ENCODE results near the gene ZNF320. TPM values are rescaled to one million over a fixed set of nuclear protein-coding genes. Genes with fewer than 3 reads are reported as not detected.
"Not testable (repeated sequence)": the region's sequence is repeated elsewhere in the genome, so short reads cannot be mapped to it uniquely, and the experiment has no call there.

The ZNF320 gene
- 10 to 100 TPM; 14.1 to 15.6 TPM for total RNA-seq
- 1 to 10 TPM in 1 of 2 donors, not detected in 1; 2.8 TPM for polyA plus RNA-seq

DNA sequence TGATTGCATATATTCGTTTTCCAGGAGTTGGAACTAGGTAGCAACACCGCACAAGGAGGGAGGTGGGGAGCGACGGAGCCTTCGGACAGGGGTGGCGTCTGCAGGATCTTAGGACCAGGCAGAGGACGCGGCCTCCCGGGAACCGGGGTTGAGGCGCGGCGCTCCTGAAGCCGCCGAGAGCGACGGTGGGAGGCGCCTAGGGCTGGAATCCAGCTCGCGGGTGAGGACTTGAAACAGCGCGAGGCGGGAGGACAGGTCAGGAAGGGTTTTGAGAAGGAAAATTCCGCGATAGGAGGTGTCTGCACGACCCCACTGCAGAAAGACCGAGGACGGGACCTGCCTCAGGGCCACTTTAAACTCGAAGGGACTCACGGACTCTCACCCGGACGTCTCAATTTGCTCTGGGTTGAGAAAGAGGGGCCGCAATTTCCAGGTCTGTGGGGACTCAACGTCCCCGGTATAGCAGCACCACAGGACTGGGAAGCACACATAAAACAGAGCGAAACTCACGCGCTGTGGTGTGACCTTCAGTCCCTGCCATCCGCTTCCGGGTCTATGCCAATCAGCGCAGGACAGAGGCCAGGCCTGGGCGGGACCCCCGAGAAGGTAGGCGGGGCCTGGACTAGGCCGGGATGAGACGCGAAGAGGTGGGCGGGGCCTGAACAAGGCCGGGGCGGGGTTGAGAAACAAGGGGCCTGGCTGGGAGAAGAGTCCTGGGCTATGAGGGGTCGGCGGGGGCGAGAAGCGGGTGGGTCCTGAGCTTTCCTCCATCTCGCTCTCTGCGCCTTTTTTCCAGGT, at the start of gene ZNF320:
Gene ZNF320 (minus strand): TSS at position 498 of the 798 bp plus-strand sequence. CDS start 7,380 bp downstream, outside the sequence.
- Histone ChIP-seq H3K27me3 (ENCODE audit: insufficient read depth, low read length) (no peaks in the 10 kb centered on the region), H3K4me3 (ENCODE audit: low read length in 2 of 2) (peak within 1 kb of the TSS; percentile 77 to 95), H3K4me1 (ENCODE audit: insufficient read depth, low read length) (peaks cover 14% of the 10 kb centered on the region), H3K9me3 (ENCODE audit: control insufficient read depth in 1 of 2, low read length in 2 of 2) (no peaks in the 10 kb centered on the region), H3K36me3 (ENCODE audit: insufficient read depth, low read length) (no peaks in the 10 kb centered on the region), H3K27ac (ENCODE audit: low read depth, low read length) (peak within 1 kb of the TSS; percentile 69)
- intact Hi-C loops (cut with micrococcal nuclease) = loop anchor here (1.0 to 2.0 kb wide), 4 partner anchors 25 to 65 kb away; partner anchors contain the start of genes ZNF468, ZNF816 and ZNF888
- Mint-ChIP-seq H3K4me3 (peak within 1 kb of the TSS; percentile 90 to 96 (median 94)), H3K36me3 (peaks cover 18 to 21% of the 10 kb centered on the region in 2 donors), H3K4me1 (peaks cover 3 to 24% (median 22%) of the 10 kb centered on the region in 4 donors), H3K27me3 (no peaks in the 10 kb centered on the region), H3K9me3 (peaks cover 0 to 24% (median 7%) of the 10 kb centered on the region in 8 donors), H3K27ac (peak within 1 kb of the TSS; percentile 83 to 97 (median 94))
- ChIA-PET POLR2A (ENCODE audit: partially characterized antibody) (interaction anchor here (0.6 to 1.2 kb wide), 2 partner anchors 40 to 65 kb away, joined by 3 read pairs; partner anchors contain the start of genes ZNF468 and ZNF816), CTCF (ENCODE audit: partially characterized antibody) (interaction anchor here (0.9 to 1.0 kb wide), 2 partner anchors 62 to 76 kb away, joined by 3 read pairs; partner anchors contain the start of gene ZNF28)
- peak; percentile 88 to 92 (median 89) for DNase-seq

DNA sequence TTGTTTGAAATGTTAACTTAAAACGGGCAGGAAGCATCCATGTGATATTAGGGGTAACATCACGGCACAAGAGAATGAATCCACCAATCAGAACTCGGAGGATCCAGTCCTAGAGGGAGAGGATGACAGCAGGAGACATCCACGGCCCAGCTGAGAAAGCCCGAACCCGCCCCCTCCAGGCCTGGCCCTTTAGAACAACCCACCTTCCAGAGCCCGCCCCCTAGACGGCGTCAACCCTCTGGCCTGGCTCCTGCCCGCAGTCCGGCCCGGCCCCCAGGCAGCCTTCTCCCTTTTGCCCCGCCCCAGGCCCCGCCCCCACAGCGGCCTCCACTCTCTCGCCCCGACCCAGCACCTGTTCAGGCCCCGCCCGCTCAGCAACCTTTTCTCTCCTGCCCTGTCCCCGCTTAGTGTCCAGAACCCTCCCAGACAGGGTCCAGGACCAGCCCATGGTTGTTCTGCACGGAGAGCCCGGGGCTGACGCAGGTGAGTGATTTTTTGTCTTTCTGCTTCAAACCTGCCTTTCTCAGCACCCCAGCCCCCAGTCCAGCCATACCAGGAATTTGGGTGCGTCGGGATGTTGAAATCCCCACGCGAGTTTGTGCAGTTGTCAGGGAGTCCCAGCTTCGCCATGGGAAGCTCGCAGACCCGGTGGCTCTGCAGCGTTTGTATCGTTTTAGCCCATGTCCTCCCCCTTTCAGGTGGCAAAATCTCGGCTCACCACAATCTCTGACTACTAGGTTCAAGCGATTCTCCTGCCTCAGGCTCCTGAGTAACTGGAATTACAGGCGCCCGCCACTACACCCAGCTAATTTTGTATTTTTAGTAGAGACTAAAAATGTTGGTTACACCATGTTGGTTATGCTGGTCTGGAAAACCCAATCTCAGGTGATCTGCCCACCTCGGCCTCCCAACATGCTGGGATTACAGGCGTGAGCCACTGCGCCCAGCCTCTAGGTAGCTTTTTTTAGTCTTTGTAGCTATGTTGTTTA, 49.2 kb upstream of the ZNF320 start:
- intact Hi-C loops (cut with micrococcal nuclease) = no loop called here
- H3K27ac ChIP-seq (ENCODE audit: low read depth, low read length) = no peak overlapping the region
- H3K36me3 ChIP-seq (ENCODE audit: insufficient read depth, low read length) = peaks cover 10% of the 10 kb centered on the region
- Mint-ChIP-seq H3K36me3 (peaks cover 24 to 39% of the 10 kb centered on the region in 2 donors), H3K4me3 (no peak overlapping the region), H3K4me1 (peaks cover 3 to 13% (median 8%) of the 10 kb centered on the region in 4 donors), H3K9me3 (peaks cover 0 to 60% (median 56%) of the 10 kb centered on the region in 8 donors), H3K27ac (no peak overlapping the region), H3K27me3 (no peaks in the 10 kb centered on the region)
- no peak for DNase-seq
- no peak overlapping the region for H3K4me3 ChIP-seq (ENCODE audit: low read length in 2 of 2)
- ChIA-PET POLR2A (ENCODE audit: partially characterized antibody) (interaction anchor here (1.7 kb wide), 1 partner anchor 15 kb away, joined by 4 read pairs; no protein-coding TSS in a partner anchor), CTCF (ENCODE audit: partially characterized antibody) (no interaction called here)
- no peaks in the 10 kb centered on the region for H3K27me3 ChIP-seq (ENCODE audit: insufficient read depth, low read length)
- peaks cover 10 to 41% of the 10 kb centered on the region in 2 donors for H3K9me3 ChIP-seq (ENCODE audit: control insufficient read depth in 1 of 2, low read length in 2 of 2)
- H3K4me1 ChIP-seq (ENCODE audit: insufficient read depth, low read length) = peaks cover 5% of the 10 kb centered on the region

DNA sequence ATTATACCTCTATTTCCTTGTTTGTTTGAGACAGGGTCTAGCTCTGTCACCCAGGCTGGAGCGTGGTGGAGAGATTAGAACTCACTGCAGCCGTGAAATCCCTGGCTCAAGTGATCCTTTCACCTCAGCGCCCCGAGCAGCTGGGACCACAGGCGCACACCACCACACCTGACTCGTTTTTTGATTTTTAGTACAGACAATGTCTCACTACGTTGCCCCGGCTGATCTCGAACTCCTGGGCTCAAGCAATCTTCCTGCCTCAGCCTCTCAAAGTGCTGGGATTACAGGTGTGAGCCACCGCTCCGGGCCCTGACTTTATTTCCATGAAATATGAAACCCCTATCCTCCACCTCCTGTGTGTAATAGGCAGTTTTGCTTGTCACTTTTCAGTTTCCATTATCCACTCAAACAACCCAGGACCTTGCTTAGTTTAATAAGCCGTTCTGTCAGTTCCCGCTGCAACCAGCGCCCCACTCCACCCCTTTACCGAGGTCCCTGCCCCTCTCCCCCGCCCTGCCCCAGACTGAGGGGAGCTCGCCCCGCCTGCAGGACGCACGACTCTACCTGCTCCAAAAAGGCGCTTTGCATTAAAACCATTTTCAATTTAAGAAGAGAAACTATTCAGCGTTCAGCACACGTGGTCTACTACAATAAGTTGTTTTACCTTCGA, 48.4 kb upstream of the ZNF320 start:
- Histone ChIP-seq H3K36me3 (ENCODE audit: insufficient read depth, low read length) (peaks cover 2% of the 10 kb centered on the region), H3K9me3 (ENCODE audit: control insufficient read depth in 1 of 2, low read length in 2 of 2) (peaks cover 10 to 33% of the 10 kb centered on the region in 2 donors), H3K27ac (ENCODE audit: low read depth, low read length) (no peak overlapping the region), H3K27me3 (ENCODE audit: insufficient read depth, low read length) (no peaks in the 10 kb centered on the region), H3K4me1 (ENCODE audit: insufficient read depth, low read length) (peaks cover 13% of the 10 kb centered on the region), H3K4me3 (ENCODE audit: low read length in 2 of 2) (no peak overlapping the region)
- H3K4me1 Mint-ChIP-seq = peaks cover 7 to 21% (median 16%) of the 10 kb centered on the region in 4 donors
- intact Hi-C loops (cut with micrococcal nuclease) = no loop called here
- no peak for DNase-seq
- peaks cover 0 to 56% (median 48%) of the 10 kb centered on the region in 8 donors for H3K9me3 Mint-ChIP-seq
- H3K27me3 Mint-ChIP-seq = no peaks in the 10 kb centered on the region
- peaks cover 15 to 35% of the 10 kb centered on the region in 2 donors for H3K36me3 Mint-ChIP-seq
- ChIA-PET POLR2A (ENCODE audit: partially characterized antibody) (interaction anchor here (1.7 kb wide), 1 partner anchor 15 kb away, joined by 4 read pairs; no protein-coding TSS in a partner anchor), CTCF (ENCODE audit: partially characterized antibody) (no interaction called here)
- H3K27ac Mint-ChIP-seq = no peak overlapping the region
- H3K4me3 Mint-ChIP-seq = no peak overlapping the region

DNA sequence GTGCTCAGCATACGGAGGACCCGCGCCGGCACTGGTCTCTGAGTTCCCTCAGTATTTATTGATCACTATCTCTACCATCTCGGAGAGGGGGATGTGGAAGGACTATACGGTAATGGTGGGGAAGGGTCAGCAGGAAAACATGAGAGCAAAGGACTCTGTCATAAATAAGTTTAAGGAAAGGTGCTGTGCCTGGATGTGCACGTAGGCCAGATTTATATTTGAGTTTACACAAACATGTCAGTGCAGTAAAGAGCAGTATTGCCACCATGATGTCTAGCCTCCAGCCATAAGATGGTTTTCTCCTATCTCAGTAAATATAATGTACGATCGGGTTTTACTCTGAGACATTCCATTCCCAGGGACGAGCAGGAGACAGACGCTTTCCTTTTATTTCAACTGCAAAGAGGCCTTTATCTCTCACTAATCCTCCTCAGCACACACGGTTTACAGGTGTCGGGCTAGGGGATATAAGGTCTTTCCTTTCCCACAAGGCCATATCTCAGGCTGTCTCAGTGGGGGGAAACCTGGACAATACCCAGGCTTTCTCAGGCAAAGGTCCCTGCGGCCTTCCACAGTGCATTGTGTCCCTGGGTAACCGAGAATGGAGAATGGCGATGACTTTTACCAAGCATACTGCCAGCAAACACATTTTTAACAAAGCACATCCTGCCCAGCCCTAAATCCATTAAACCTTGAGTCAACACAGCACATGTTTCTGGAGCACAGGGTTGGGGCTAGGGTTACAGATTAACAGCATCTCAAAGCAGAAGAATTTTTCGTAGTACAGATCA, 47.5 kb upstream of the ZNF320 start:
- H3K9me3 Mint-ChIP-seq = peaks cover 0 to 50% (median 39%) of the 10 kb centered on the region in 8 donors

DNA sequence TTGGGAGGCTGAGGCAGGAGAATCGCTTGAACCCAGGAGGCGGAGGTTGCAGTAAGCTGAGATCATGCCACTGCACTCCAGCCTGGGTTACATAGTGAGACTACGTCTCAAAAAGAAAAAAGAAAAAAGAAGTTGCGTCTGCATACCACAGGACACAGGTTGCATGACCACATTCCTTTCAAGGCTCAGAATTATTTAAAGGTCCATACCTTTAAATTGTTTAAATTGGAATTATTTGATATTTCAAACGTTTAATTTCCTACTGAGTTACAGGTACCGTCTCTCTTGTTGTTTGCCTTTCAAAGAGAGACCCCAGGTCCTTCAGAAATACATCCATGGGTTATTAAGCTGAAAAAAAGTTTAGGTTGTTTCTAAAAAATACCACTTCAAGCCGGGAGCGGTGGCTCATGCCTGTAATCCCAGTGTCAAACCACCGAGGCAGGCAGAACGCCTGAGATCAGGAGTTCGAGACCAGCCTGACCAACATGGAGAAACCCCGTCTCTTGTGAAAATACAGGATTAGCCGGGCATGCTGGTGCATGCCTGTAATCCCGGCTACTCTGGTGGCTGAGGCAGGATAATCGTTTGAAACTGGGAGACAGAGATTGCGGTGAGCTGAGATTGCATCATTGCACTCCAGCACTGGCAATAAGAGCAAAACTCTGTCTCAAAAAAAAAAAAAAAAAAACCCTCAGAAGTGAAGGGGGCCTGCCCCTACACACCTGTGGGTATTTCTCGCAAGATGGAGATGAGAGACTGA, 46.6 kb upstream of the ZNF320 start:
- no peak overlapping the region for H3K4me3 ChIP-seq (ENCODE audit: low read length in 2 of 2)
- CTCF ChIA-PET (ENCODE audit: partially characterized antibody) = no interaction called here
- no peak for DNase-seq
- H3K27me3 Mint-ChIP-seq = no peaks in the 10 kb centered on the region
- peaks cover 17% of the 10 kb centered on the region for H3K4me1 ChIP-seq (ENCODE audit: insufficient read depth, low read length)
- H3K9me3 ChIP-seq (ENCODE audit: control insufficient read depth in 1 of 2, low read length in 2 of 2) = peaks cover 0 to 20% of the 10 kb centered on the region in 2 donors
- peaks cover 0 to 47% (median 32%) of the 10 kb centered on the region in 8 donors for H3K9me3 Mint-ChIP-seq
- H3K36me3 ChIP-seq (ENCODE audit: insufficient read depth, low read length) = no peaks in the 10 kb centered on the region
- intact Hi-C loops (cut with micrococcal nuclease) = loop anchor here (2.0 to 5.0 kb wide), 4 partner anchors 21 to 417 kb away; partner anchors contain the start of genes ZNF468, ZNF808 and ZNF888
- no peak overlapping the region for H3K27ac ChIP-seq (ENCODE audit: low read depth, low read length)
- peak overlapping the region in 2 of 8 donors; percentile 13 to 91 for H3K4me3 Mint-ChIP-seq
- H3K4me1 Mint-ChIP-seq = peaks cover 7 to 25% (median 17%) of the 10 kb centered on the region in 4 donors
- peak overlapping the region in 1 of 7 donors; percentile 38 for H3K27ac Mint-ChIP-seq
- POLR2A ChIA-PET (ENCODE audit: partially characterized antibody) = interaction anchor here (0.6 kb wide), 1 partner anchor 49 kb away, joined by 3 read pairs; no protein-coding TSS in a partner anchor
- H3K36me3 Mint-ChIP-seq = peaks cover 0 to 20% of the 10 kb centered on the region in 2 donors
- H3K27me3 ChIP-seq (ENCODE audit: insufficient read depth, low read length) = no peaks in the 10 kb centered on the region

More for the DNA sequence above, 47.5 kb upstream of the ZNF320 start:
- H3K27me3 ChIP-seq (ENCODE audit: insufficient read depth, low read length); CTCF ChIA-PET (ENCODE audit: partially characterized antibody); DNase-seq; H3K27me3 Mint-ChIP-seq; H3K36me3 ChIP-seq (ENCODE audit: insufficient read depth, low read length); H3K27ac ChIP-seq (ENCODE audit: low read depth, low read length); H3K4me3 ChIP-seq (ENCODE audit: low read length in 2 of 2): not testable (repeated sequence)
- Mint-ChIP-seq H3K36me3 (peaks cover 6 to 26% of the 10 kb centered on the region in 2 donors), H3K4me1 (peaks cover 7 to 25% (median 17%) of the 10 kb centered on the region in 4 donors), H3K27ac (peak overlapping the region in 1 of 7 donors; percentile 38), H3K4me3 (peak overlapping the region in 4 of 8 donors; percentile 13 to 58 (median 30))
- peaks cover 15% of the 10 kb centered on the region for H3K4me1 ChIP-seq (ENCODE audit: insufficient read depth, low read length)
- peaks cover 7 to 25% of the 10 kb centered on the region in 2 donors for H3K9me3 ChIP-seq (ENCODE audit: control insufficient read depth in 1 of 2, low read length in 2 of 2)
- POLR2A ChIA-PET (ENCODE audit: partially characterized antibody) = interaction anchor here (0.6 kb wide), 1 partner anchor 48 kb away, joined by 3 read pairs; no protein-coding TSS in a partner anchor
- intact Hi-C loops (cut with micrococcal nuclease) = loop anchor here (5.0 kb wide), 2 partner anchors 252 to 418 kb away; partner anchors contain the start of gene ZNF808
